B cell (primary cell): ENCODE data around the gene DNAJC11. TPM values are rescaled to one million over a fixed set of nuclear protein-coding genes. Genes with fewer than 3 reads are reported as not detected.

Experiments
- ATAC-seq: fragments of 200-7000 bp; cut with Tn5 transposase; one replicate; pipeline ENCODE4 v1.10.0; 2021; ENCODE audit warnings: low read depth, mild to moderate bottlenecking, moderate number of reproducible peaks, moderate library complexity
- CTCF ChIA-PET: fragments of 350-600 bp; sonication (Branson Sonifier 250); formaldehyde crosslinking; loops from one replicate; lab custom pipeline; 2021; ENCODE audit warnings: antibody characterized with exemption, inconsistent platforms; lab: Charles Lee
- POLR2A ChIA-PET: fragments of 350-600 bp; sonication (Branson Sonifier 250); formaldehyde crosslinking; loops from one replicate; lab custom pipeline; 2021; ENCODE audit warnings: antibody characterized with exemption; lab: Charles Lee
- DNase-seq: peaks from one replicate; pipeline ENCODE4 v3.0.0; 2013
- H2AFZ ChIP-seq: 2 replicates; pipeline ENCODE4 v1.6.1; 2012; ENCODE audit warnings: mild to moderate bottlenecking, low read depth, low read length; ENCODE audit not compliant: insufficient read depth, poor library complexity, severe bottlenecking
- H3K27ac ChIP-seq, 2 donors: 1 replicate in 1 of 2; 2 replicates in 1 of 2; pipeline ENCODE4 v1.5.1; 2012 to 2013; ENCODE audit warnings: low read length in 2 of 2, mild to moderate bottlenecking in 2 of 2, moderate library complexity in 1 of 2
- H3K27me3 ChIP-seq, 4 experiments: fragments of 200-600 bp in 1 of 4; sonication (generic) in 1 of 4; replicated peaks in 1 of 4; 1 replicate in 2 of 4; 2 replicates in 2 of 4; pipeline versions ENCODE4 v1.6.1 to v1.7.0; 2013 to 2016; ENCODE audit warnings: low read length in 3 of 4, mild to moderate bottlenecking in 2 of 4, mixed read lengths in 1 of 4, moderate library complexity in 1 of 4; ENCODE audit not compliant: insufficient read depth in 4 of 4, control insufficient read depth in 3 of 4; ENCODE audit errors: control extremely low read depth in 1 of 4
- H3K36me3 ChIP-seq, 2 experiments: replicated peaks in 1 of 2; 1 replicate in 1 of 2; 2 replicates in 1 of 2; pipeline versions ENCODE4 v1.6.1 to v1.7.1; 2013; ENCODE audit warnings: low read length in 1 of 2; ENCODE audit not compliant: insufficient read depth in 2 of 2, control insufficient read depth in 1 of 2; ENCODE audit errors: control extremely low read depth in 1 of 2, extremely low read depth in 1 of 2
- H3K4me1 ChIP-seq, 2 donors: fragments of 200-600 bp in 1 of 2; sonication (generic) in 1 of 2; 1 replicate in 1 of 2; 2 replicates in 1 of 2; pipeline versions ENCODE4 v1.5.1 to v1.6.1; 2013 to 2017; ENCODE audit warnings: low read length in 2 of 2; ENCODE audit not compliant: control insufficient read depth in 2 of 2, insufficient read depth in 2 of 2
- H3K4me2 ChIP-seq: replicated peaks from 2 replicates; pipeline ENCODE3; 2012; ENCODE audit warnings: mild to moderate bottlenecking, low read depth, low read length; ENCODE audit not compliant: poor library complexity, severe bottlenecking
- H3K4me3 ChIP-seq, 5 experiments: fragments of 200-600 bp in 1 of 5; sonication (generic) in 1 of 5; 1 replicate in 3 of 5; 2 replicates in 2 of 5; pipeline versions ENCODE4 v1.5.1 to v1.7.0; 2011 to 2016; ENCODE audit warnings: low read length in 4 of 5, mild to moderate bottlenecking in 4 of 5, low read depth in 2 of 5, control low read depth in 1 of 5, moderate library complexity in 1 of 5; ENCODE audit not compliant: insufficient read depth in 1 of 5; ENCODE audit errors: control extremely low read depth in 1 of 5, extremely low read depth in 1 of 5
- H3K79me2 ChIP-seq: fragments of 200-600 bp; sonication (generic); one replicate; pipeline ENCODE4 v1.6.0; 2016; ENCODE audit warnings: low read length; ENCODE audit not compliant: control insufficient read depth, insufficient read depth
- H3K9ac ChIP-seq: fragments of 200-600 bp; sonication (generic); 2 replicates; pipeline ENCODE4 v1.6.1; 2017; ENCODE audit warnings: mild to moderate bottlenecking, low read length, moderate library complexity
- H3K9me3 ChIP-seq, 3 donors: one replicate each; pipeline versions ENCODE4 v1.6.1 to v1.7.1; 2013; ENCODE audit warnings: low read length in 2 of 3; ENCODE audit not compliant: control insufficient read depth in 2 of 3, insufficient read depth in 1 of 3; ENCODE audit errors: control extremely low read depth in 1 of 3
- H4K20me1 ChIP-seq: 2 replicates; pipeline ENCODE4 v1.6.0; 2012; ENCODE audit warnings: mild to moderate bottlenecking, low read length; ENCODE audit not compliant: insufficient read depth, control insufficient read depth, poor library complexity, severe bottlenecking
- H3K27ac Mint-ChIP-seq: one replicate; pipeline ENCODE4 v1.8.0; 2021; ENCODE audit warnings: mixed read lengths
- H3K27me3 Mint-ChIP-seq: one replicate; pipeline ENCODE4 v1.8.0; 2021; ENCODE audit warnings: mixed read lengths
- H3K4me1 Mint-ChIP-seq: one replicate; pipeline ENCODE4 v1.8.0; 2021; ENCODE audit warnings: mixed read lengths
- H3K4me3 Mint-ChIP-seq: one replicate; pipeline ENCODE4 v1.8.0; 2021; ENCODE audit warnings: mixed read lengths
- H3K9me3 Mint-ChIP-seq: one replicate; pipeline ENCODE4 v1.8.0; 2022; ENCODE audit warnings: mixed read lengths; ENCODE audit not compliant: insufficient read depth
- CTCF ChIP-seq: fragments of 200-600 bp; IDR thresholded peaks from one replicate; pipeline ENCODE4 v1.8.0; 2022; ENCODE audit warnings: antibody characterized with exemption, mild to moderate bottlenecking
- EZH2 ChIP-seq: IDR thresholded peaks from 2 replicates; pipeline ENCODE4 v1.6.1; 2012; ENCODE audit warnings: borderline replicate concordance, low read depth, mild to moderate bottlenecking, moderate library complexity, low read length; ENCODE audit not compliant: insufficient read depth, poor library complexity, severe bottlenecking
- WGBS: methylation state at CpG from one replicate; pipeline ENCODE4 v1.1.5; 2013; ENCODE audit warnings: missing lambda C conversion rate; ENCODE audit not compliant: insufficient coverage; 5-methylcytosine and 5-hydroxymethylcytosine counted together
- intact Hi-C: fragments of 100-400 bp; cut with micrococcal nuclease; formaldehyde crosslinking; loops from one replicate; pipeline ENCODE4 v1.10.0; 2022
- polyA plus RNA-seq: library from polyadenylated mRNA; depleted of rRNA; stranded (reverse); fragments of >200 nt; gene quantifications from 2 replicates; pipeline ENCODE4 v1.2.3, GENCODE V29; 2012
- total RNA-seq, 2 donors: library from RNA; stranded (reverse); fragments of 120-200 nt in 1 of 2; gene quantifications; 1 replicate in 1 of 2; 2 replicates in 1 of 2; pipeline versions ENCODE4 v1.2.3 to v1.2.4, GENCODE V29; 2013 to 2022

The DNAJC11 gene
- total and polyA plus RNA-seq, 2 donors (not counting 1 experiment from before 2014, with no cell fraction given): 29.2 to 51.6 TPM

- no peak overlapping the region for H3K9ac ChIP-seq
- CTCF ChIA-PET: no interaction called here
- H3K9me3 ChIP-seq: no peaks in the 10 kb centered on the region
- H3K27me3 ChIP-seq: no peaks in the 10 kb centered on the region
- ATAC-seq: no peak
- POLR2A ChIA-PET: no interaction called here
- H3K36me3 ChIP-seq: peaks cover 3 to 31% of the 10 kb centered on the region in 2 experiments
- DNase-seq: no peak
- TF ChIP-seq CTCF: no peak
- no peak for TF ChIP-seq EZH2
- no peak overlapping the region for H3K4me3 ChIP-seq
- WGBS: 92% methylated on average over 6 of the region's 6 CpGs
- Mint-ChIP-seq H3K27me3 (no peaks in the 10 kb centered on the region), H3K27ac (no peak overlapping the region), H3K9me3 (no peaks in the 10 kb centered on the region), H3K4me1 (no peaks in the 10 kb centered on the region), H3K4me3 (no peak overlapping the region)
- intact Hi-C loops: no loop called here
- H2AFZ ChIP-seq: no peak overlapping the region
- no peaks in the 10 kb centered on the region for H3K79me2 ChIP-seq
- peaks cover 6% of the 10 kb centered on the region for H4K20me1 ChIP-seq
- no peak overlapping the region for H3K4me2 ChIP-seq
- H3K4me1 ChIP-seq: no peaks in the 10 kb centered on the region
- no peak overlapping the region for H3K27ac ChIP-seq
Measured at GRCh38 chr1:6657138-6657537, 44.5 kb downstream of the DNAJC11 start.

GRCh38 chr1:6653436-6654290, 48.0 kb downstream of the DNAJC11 start:
- Histone ChIP-seq H3K79me2 (no peaks in the 10 kb centered on the region), H3K9ac (no peak overlapping the region), H4K20me1 (peaks cover under 1% of the 10 kb centered on the region), H3K4me2 (no peak overlapping the region), H2AFZ (no peak overlapping the region), H3K9me3 (no peaks in the 10 kb centered on the region), H3K27ac (no peak overlapping the region), H3K4me3 (no peak overlapping the region), H3K36me3 (peaks cover 4 to 39% of the 10 kb centered on the region in 2 experiments), H3K27me3 (no peaks in the 10 kb centered on the region), H3K4me1 (no peaks in the 10 kb centered on the region)
- Mint-ChIP-seq H3K27ac (no peak overlapping the region), H3K4me1 (no peaks in the 10 kb centered on the region), H3K27me3 (no peaks in the 10 kb centered on the region), H3K4me3 (no peak overlapping the region), H3K9me3 (no peaks in the 10 kb centered on the region)
- ATAC-seq (no peak), DNase-seq (no peak)
- WGBS: 98% methylated on average over 11 of the region's 23 CpGs
- POLR2A ChIA-PET: no interaction called here
- intact Hi-C loops: no loop called here
- CTCF ChIA-PET: interaction anchor here (3.3 kb wide), 1 partner anchor 8 kb away, joined by 12 read pairs; no protein-coding TSS in a partner anchor
- TF ChIP-seq CTCF (no peak), EZH2 (no peak)
